NCI-H2227 (cell line): ENCODE data around the gene BMP2K.
"Not testable (repeated sequence)": the region's sequence is repeated elsewhere in the genome, so short reads cannot be mapped to it uniquely, and the experiment has no call there.

ENCODE experiments used
- DNase-seq: peaks from one replicate; lab custom pipeline; 2025; ENCODE audit not compliant: unreplicated experiment; lab: John Stamatoyannopoulos, UW

The BMP2K gene

GRCh38 chr4:78846258-78846657 lies 70.1 kb downstream of the BMP2K start:
- no peak for DNase-seq

GRCh38 chr4:78862314-78862737 lies 86.2 kb downstream of the BMP2K start:
- DNase-seq = no peak

GRCh38 chr4:78863254-78863869 lies 87.2 kb downstream of the BMP2K start:
- no peak for DNase-seq

- no peak for DNase-seq
Measured at GRCh38 chr4:78863991-78864390, 87.8 kb downstream of the BMP2K start.

GRCh38 chr4:78864405-78865024 lies 88.4 kb downstream of the BMP2K start:
- peak; percentile 61 for DNase-seq

- DNase-seq = no peak
Measured at GRCh38 chr4:78865451-78865850, 89.3 kb downstream of the BMP2K start.

GRCh38 chr4:78868712-78869111 lies 92.6 kb downstream of the BMP2K start:
- not testable (repeated sequence) for DNase-seq

- DNase-seq = no peak
Measured at GRCh38 chr4:78870056-78870455, 93.9 kb downstream of the BMP2K start.

- no peak for DNase-seq
Measured at GRCh38 chr4:78876568-78877320, 100.6 kb downstream of the BMP2K start.

- DNase-seq = no peak
Measured at GRCh38 chr4:78878031-78878430, 101.9 kb downstream of the BMP2K start.

- DNase-seq = no peak
Measured at GRCh38 chr4:78880874-78881492, 104.8 kb downstream of the BMP2K start.

- no peak for DNase-seq
Measured at GRCh38 chr4:78885598-78885997, 109.4 kb downstream of the BMP2K start.

GRCh38 chr4:78889955-78890354 lies 113.8 kb downstream of the BMP2K start:
- no peak for DNase-seq

GRCh38 chr4:78899302-78899701 lies 123.2 kb downstream of the BMP2K start:
- no peak for DNase-seq

- no peak for DNase-seq
Measured at GRCh38 chr4:78901882-78902281, 125.7 kb downstream of the BMP2K start.

GRCh38 chr4:78902298-78902697 lies 126.1 kb downstream of the BMP2K start:
- DNase-seq = no peak

GRCh38 chr4:78904143-78904542 lies 128.0 kb downstream of the BMP2K start:
- DNase-seq = no peak

GRCh38 chr4:78907638-78908037 lies 131.5 kb downstream of the BMP2K start:
- DNase-seq = no peak

GRCh38 chr4:78908974-78909373 lies 132.8 kb downstream of the BMP2K start:
- DNase-seq = not testable (repeated sequence)

GRCh38 chr4:78910612-78911011 lies 134.5 kb downstream of the BMP2K start:
- no peak for DNase-seq

GRCh38 chr4:78922207-78922606 lies 146.1 kb downstream of the BMP2K start:
- no peak for DNase-seq
